Right lobe of liver (tissue), 6 donors: Measurements from ENCODE around the gene GGTA1. TPM values are rescaled to one million over a fixed set of nuclear protein-coding genes. Genes with fewer than 3 reads are reported as not detected.
A peak's percentile ranks its signal among the peaks of the same experiment; 100 is the strongest.
"Not testable (repeated sequence)": the region's sequence is repeated elsewhere in the genome, so short reads cannot be mapped to it uniquely, and the experiment has no call there.

ENCODE experiments used
- ATAC-seq, 4 donors: fragments of 200-7000 bp; cut with Tn5 transposase; one replicate each; pipeline ENCODE4 v1.9.1; 2020; ENCODE audit warnings: mild to moderate bottlenecking in 4 of 4, moderate library complexity in 4 of 4
- DNase-seq, 3 donors: peaks; one replicate each; pipeline ENCODE4 v3.0.0-alpha.2; 2020
- H3K27ac ChIP-seq, 3 donors: fragments of 200-600 bp; one replicate each; pipeline ENCODE4 v1.8.0; 2022
- H3K27me3 ChIP-seq, 2 donors: fragments of 200-600 bp; one replicate each; pipeline ENCODE4 v1.8.0; 2022
- H3K36me3 ChIP-seq, 4 donors: fragments of 200-600 bp; sonication (generic) in 1 of 4; one replicate each; pipeline versions ENCODE4 v1.5.1 to v1.8.0; 2017 to 2022; ENCODE audit warnings: control low read depth in 1 of 4
- H3K4me1 ChIP-seq, 4 donors: fragments of 200-600 bp; sonication (generic) in 1 of 4; one replicate each; pipeline versions ENCODE4 v1.5.1 to v1.8.0; 2017 to 2022; ENCODE audit warnings: control low read depth in 1 of 4
- H3K4me3 ChIP-seq, 3 donors: fragments of 200-600 bp; one replicate each; pipeline ENCODE4 v1.8.0; 2022
- H3K9me3 ChIP-seq, 4 donors: fragments of 200-600 bp; sonication (generic) in 1 of 4; one replicate each; pipeline versions ENCODE4 v1.5.1 to v1.8.0; 2017 to 2022; ENCODE audit warnings: control low read depth in 1 of 4
- POLR2A ChIP-seq: fragments of 450-650 bp; IDR thresholded peaks from one replicate; pipeline ENCODE4 v1.6.1; 2017; ENCODE audit warnings: antibody characterized with exemption, mild to moderate bottlenecking
- WGBS: methylation state at CpG from one replicate; pipeline ENCODE4 v1.1.6; 2018; ENCODE audit warnings: low coverage, low lambda C conversion rate; ENCODE audit not compliant: insufficient coverage; ENCODE audit errors: missing lambda C conversion rate; 5-methylcytosine and 5-hydroxymethylcytosine counted together
- intact Hi-C, 2 donors: fragments of 100-400 bp; cut with DNase I; formaldehyde crosslinking; loops; one replicate each; pipeline versions ENCODE4 v1.11.2 to v1.14.1; 2022
- total RNA-seq, 6 experiments: library from RNA; depleted of rRNA in 2 of 6; stranded (reverse); fragments of >200 nt in 2 of 6; fragmentation: NEBNext Ultra II Directional in 3 of 6; extraction: Animal tissue kit (Norgen Biotek cat#: 25700) in 3 of 6; gene quantifications; one replicate each; pipeline versions ENCODE4 v1.1.0 to v1.2.4, GENCODE V29; 2016 to 2023
- TF ChIP-seq, protein P1 (sequence below), 4 donors: fragments of 200-600 bp in 3 of 4; fragments of 450-650 bp in 1 of 4; IDR thresholded peaks; one replicate each; pipeline versions ENCODE4 v1.5.1 to v1.8.0; 2016 to 2022; ENCODE audit warnings: antibody characterized with exemption in 4 of 4, mild to moderate bottlenecking in 2 of 4
- donor health status: DM: no; HTN: yes; CAD: no.
- donor health status: DM: no; HTN: no; CAD: no.
- donor health status: DM: no; HTN: no; CAD: no.
- donor health status: DM: no; HTN: yes; CAD: no.
- donor health status: DM: no; HTN: yes; CAD: no.

Gene GGTA1
- total RNA-seq, 6 experiments from 2014 or later = 0.43 to 3.5 (median 1.5) TPM

DNA sequence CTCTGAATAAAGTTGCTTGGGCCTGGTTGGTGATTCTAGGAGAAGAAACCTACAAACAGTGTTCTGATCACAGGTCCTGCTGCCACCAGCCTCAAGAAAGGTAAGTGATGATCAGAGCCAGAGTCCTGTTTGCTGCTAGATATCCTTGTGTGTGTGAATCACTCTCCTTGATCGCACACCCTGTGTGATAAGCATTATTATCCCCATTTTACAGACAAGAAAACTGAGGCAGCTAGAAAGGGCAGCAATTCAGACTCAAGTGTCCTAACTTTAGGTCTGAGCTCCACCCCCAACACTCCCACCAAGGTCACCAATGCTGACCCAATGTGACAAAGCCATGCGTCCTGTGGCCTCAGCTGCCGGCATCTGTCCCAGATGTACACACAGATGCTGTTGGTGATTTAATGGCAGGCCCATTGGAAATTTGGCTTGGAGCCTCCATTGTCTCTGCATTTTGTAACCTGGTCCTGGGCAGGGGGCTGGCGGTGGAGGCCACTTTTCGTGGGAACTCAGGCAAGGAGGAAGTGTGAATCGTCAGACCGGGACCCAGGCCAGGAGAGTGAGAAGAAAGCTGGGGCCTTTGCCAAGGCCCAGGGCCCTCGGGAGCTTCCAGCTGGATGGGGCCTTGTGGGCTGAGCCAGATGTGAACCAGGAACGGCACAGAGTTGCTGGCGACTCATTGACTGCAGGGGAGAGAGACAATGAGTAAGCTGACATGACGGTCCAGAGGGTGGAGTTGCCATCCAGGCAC is 29.8 kb upstream of the GGTA1 start:
- peak; percentile 71 to 87 (median 76) for DNase-seq
- Histone ChIP-seq H3K27me3 (no peaks in the 10 kb centered on the region), H3K27ac (peak overlapping the region in 1 of 3 donors; percentile 33), H3K36me3 (no peaks in the 10 kb centered on the region), H3K4me3 (no peak overlapping the region), H3K4me1 (no peaks in the 10 kb centered on the region), H3K9me3 (no peaks in the 10 kb centered on the region)
- TF ChIP-seq, protein P1, sequence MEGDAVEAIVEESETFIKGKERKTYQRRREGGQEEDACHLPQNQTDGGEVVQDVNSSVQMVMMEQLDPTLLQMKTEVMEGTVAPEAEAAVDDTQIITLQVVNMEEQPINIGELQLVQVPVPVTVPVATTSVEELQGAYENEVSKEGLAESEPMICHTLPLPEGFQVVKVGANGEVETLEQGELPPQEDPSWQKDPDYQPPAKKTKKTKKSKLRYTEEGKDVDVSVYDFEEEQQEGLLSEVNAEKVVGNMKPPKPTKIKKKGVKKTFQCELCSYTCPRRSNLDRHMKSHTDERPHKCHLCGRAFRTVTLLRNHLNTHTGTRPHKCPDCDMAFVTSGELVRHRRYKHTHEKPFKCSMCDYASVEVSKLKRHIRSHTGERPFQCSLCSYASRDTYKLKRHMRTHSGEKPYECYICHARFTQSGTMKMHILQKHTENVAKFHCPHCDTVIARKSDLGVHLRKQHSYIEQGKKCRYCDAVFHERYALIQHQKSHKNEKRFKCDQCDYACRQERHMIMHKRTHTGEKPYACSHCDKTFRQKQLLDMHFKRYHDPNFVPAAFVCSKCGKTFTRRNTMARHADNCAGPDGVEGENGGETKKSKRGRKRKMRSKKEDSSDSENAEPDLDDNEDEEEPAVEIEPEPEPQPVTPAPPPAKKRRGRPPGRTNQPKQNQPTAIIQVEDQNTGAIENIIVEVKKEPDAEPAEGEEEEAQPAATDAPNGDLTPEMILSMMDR (IDR thresholded peaks at IDR 0.05) = no peak
- no peak for TF ChIP-seq POLR2A
- WGBS = 76% methylated on average over 5 of the region's 11 CpGs
- peak; percentile 55 to 91 (median 76) for ATAC-seq
- intact Hi-C loops = no loop called here

DNA sequence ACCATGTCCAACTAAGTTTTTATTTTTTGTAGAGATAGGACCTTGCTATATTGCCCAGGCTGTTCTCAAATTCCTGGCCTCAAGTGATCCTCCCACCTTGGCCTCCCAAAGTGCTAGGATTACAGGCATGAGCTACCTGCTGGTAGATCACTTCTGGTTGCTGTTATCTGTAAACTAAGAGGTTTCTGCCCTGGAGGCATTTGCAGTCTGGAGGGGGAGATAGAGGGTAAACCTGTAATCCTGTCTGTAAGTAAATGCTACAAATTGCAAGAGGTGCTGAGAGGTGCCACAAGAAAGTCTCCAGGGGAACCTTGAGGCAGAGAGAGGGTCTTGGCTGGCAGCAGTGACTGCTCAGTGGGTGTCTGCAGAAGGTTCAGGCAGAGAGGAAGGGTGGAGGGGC is 29.0 kb upstream of the GGTA1 start:
- Histone ChIP-seq H3K9me3 (no peaks in the 10 kb centered on the region), H3K27me3 (no peaks in the 10 kb centered on the region), H3K27ac (no peak overlapping the region), H3K4me1 (no peaks in the 10 kb centered on the region), H3K4me3 (no peak overlapping the region), H3K36me3 (no peaks in the 10 kb centered on the region)
- no peak for ATAC-seq
- TF ChIP-seq, protein P1 (IDR thresholded peaks at IDR 0.05) = no peak
- no peak for TF ChIP-seq POLR2A
- intact Hi-C loops = no loop called here
- DNase-seq = no peak

DNA sequence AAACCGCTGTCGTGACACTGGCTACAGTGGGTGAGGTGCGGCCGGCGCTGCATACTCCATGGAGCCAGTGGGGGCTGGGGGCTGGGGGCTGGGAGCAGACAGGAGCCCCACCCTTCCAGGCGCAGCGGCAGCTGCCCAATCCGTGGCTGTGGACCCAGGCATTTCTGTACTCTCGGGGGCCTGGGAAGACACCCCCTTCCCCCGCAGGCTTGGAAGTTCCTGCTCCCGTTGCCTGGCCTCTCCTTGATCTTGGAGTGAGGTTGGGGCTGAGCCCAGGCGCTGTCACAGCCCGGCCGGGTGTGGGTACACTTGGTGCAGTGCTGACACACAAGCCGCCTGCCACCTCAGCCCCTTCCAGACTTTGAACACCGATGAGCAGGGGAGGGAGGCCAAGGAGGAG is 27.7 kb upstream of the GGTA1 start:
- TF ChIP-seq POLR2A = no peak
- TF ChIP-seq, protein P1 (IDR thresholded peaks at IDR 0.05) = no peak
- DNase-seq (no peak), ATAC-seq (peak in 1 of 4 donors; percentile 38)
- no peaks in the 10 kb centered on the region for H3K9me3 ChIP-seq
- intact Hi-C loops = no loop called here
- 60% methylated on average over 3 of the region's 16 CpGs for WGBS
- H3K27ac ChIP-seq = no peak overlapping the region
- no peaks in the 10 kb centered on the region for H3K36me3 ChIP-seq
- no peaks in the 10 kb centered on the region for H3K27me3 ChIP-seq
- H3K4me1 ChIP-seq = no peaks in the 10 kb centered on the region
- H3K4me3 ChIP-seq = no peak overlapping the region

DNA sequence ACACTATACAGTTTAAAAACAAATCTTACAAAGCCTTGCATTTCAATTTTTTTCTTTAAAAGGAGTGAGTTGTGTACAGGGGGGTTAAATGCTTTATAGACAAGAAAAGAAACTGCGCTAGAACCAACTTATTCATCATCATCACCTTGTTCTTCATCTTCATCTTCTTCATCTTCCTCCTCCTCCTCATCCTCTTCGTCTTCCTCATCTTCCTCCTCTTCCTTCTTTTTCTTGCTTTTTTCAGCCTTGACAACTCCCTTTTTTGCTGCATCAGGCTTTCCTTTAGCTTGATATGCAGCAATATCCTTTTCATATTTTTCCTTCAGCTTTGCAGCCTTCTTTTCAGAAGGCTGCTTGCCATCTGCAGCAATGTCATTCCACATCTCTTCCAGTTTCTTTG is 20.0 kb upstream of the GGTA1 start:
- DNase-seq, H3K4me1 ChIP-seq, ATAC-seq, H3K4me3 ChIP-seq, intact Hi-C loops, H3K27ac ChIP-seq, H3K27me3 ChIP-seq, H3K36me3 ChIP-seq, H3K9me3 ChIP-seq: not testable (repeated sequence)
- WGBS = 56% methylated on average over 2 of the region's 2 CpGs

DNA sequence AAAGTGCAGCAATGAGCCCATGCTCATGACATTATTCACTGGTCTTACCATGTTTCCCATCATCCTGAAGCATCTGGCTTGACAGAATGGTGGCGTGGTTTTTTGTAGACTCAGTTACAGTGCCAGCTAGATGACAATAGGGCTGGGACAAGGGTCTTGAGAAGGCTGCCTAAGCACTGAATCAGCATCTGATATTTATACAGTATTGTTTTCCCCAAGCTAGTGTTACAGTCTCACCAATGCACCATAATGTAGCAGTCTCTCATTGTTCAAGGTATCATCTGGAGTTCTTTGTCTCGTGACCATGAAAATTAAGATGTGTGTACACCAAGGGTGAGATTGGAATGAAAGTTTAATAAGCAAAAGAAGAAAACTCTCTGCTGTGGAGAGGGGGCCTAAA is 19.0 kb upstream of the GGTA1 start:
- H3K4me3 ChIP-seq = no peak overlapping the region
- H3K9me3 ChIP-seq = no peaks in the 10 kb centered on the region
- no peaks in the 10 kb centered on the region for H3K36me3 ChIP-seq
- ATAC-seq (no peak), DNase-seq (no peak)
- TF ChIP-seq, protein P1 (IDR thresholded peaks at IDR 0.05) = no peak
- TF ChIP-seq POLR2A = no peak
- H3K27ac ChIP-seq = no peak overlapping the region
- no peaks in the 10 kb centered on the region for H3K4me1 ChIP-seq
- 85% methylated on average over 2 of the region's 2 CpGs for WGBS
- H3K27me3 ChIP-seq = no peaks in the 10 kb centered on the region
- intact Hi-C loops = no loop called here

DNA sequence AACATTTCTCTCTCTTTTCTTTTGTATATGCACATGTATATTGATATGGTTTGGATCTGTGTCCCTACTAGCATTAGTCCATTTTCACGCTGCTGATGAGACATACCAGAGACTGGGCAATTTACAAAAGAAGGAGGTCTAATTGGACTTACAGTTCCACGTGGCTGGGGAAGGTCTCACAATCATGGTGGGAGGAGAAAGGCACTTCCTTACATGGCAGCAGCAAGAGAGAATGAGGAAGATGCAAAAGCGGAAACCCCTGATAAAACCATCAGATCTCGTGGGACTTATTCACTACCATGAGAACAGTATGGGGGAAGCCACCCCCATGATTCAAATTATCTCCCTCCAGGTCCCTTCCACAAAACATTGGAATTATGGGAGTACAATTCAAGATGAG is 13.5 kb upstream of the GGTA1 start:
- H3K9me3 ChIP-seq, H3K27ac ChIP-seq, intact Hi-C loops, H3K4me3 ChIP-seq, H3K27me3 ChIP-seq, DNase-seq, ATAC-seq, H3K36me3 ChIP-seq, H3K4me1 ChIP-seq: not testable (repeated sequence)
- WGBS = 75% methylated on average over 3 of the region's 4 CpGs
